Retinal pigment epithelial cell (primary cell): ENCODE data around the gene CST3.

Source experiments
- DNase-seq: peaks from one replicate; pipeline ENCODE4 v3.0.0-alpha.2; 2010; ENCODE audit warnings: low read depth
- H3K4me3 ChIP-seq: 2 replicates; pipeline ENCODE4 v1.5.1; 2011; ENCODE audit warnings: mild to moderate bottlenecking, low read length, control low read depth, moderate library complexity
- CTCF ChIP-seq: conservative IDR thresholded peaks from 2 replicates; pipeline ENCODE4 v1.5.1; 2011; ENCODE audit warnings: low read depth, low read length, control low read depth, inconsistent platforms

CST3 gene

GRCh38 chr20:23606652-23607049 is 31.1 kb downstream of the CST3 start:
- DNase-seq, result no peak
- TF ChIP-seq CTCF, result peak; percentile 94
- H3K4me3 ChIP-seq, result no peak overlapping the region

GRCh38 chr20:23605867-23606651 is 31.7 kb downstream of the CST3 start, which contains the start of gene CST9:
Gene CST9 (minus strand): TSS chr20:23605917. CDS start chr20:23605864, 53 bp downstream.
- no peak for TF ChIP-seq CTCF
- no peak within 1 kb of the TSS for H3K4me3 ChIP-seq
- no peak for DNase-seq

- no peak overlapping the region for H3K4me3 ChIP-seq
- TF ChIP-seq CTCF, result no peak
- no peak for DNase-seq
These were observed 33.4 kb downstream of the CST3 start for GRCh38 chr20:23604306-23604705.

GRCh38 chr20:23603321-23603720 is 34.4 kb downstream of the CST3 start:
- no peak for DNase-seq

GRCh38 chr20:23602699-23603098 is 35.1 kb downstream of the CST3 start:
- no peak for TF ChIP-seq CTCF
- no peak overlapping the region for H3K4me3 ChIP-seq

More at GRCh38 chr20:23603321-23603720, 34.4 kb downstream of the CST3 start:
- no peak overlapping the region for H3K4me3 ChIP-seq
- TF ChIP-seq CTCF, result no peak

GRCh38 chr20:23602241-23602640 is 35.5 kb downstream of the CST3 start:
- DNase-seq, result no peak
- no peak for TF ChIP-seq CTCF
- H3K4me3 ChIP-seq, result no peak overlapping the region

More at GRCh38 chr20:23602699-23603098, 35.1 kb downstream of the CST3 start:
- DNase-seq, result no peak

GRCh38 chr20:23601715-23602114 is 36.0 kb downstream of the CST3 start:
- no peak for TF ChIP-seq CTCF
- no peak overlapping the region for H3K4me3 ChIP-seq
- DNase-seq, result no peak
